Naive B cell (primary cell): ENCODE results near the gene ASTN2. TPM values are rescaled to one million over a fixed set of nuclear protein-coding genes. Genes with fewer than 3 reads are reported as not detected.

Source experiments
- ATAC-seq, 2 donors: fragments of 150-1000 bp; cut with Tn5 transposase; 2 replicates each; pipeline ENCODE4 v1.10.0; 2021; ENCODE audit warnings: low read depth in 2 of 2, mild to moderate bottlenecking in 2 of 2, moderate library complexity in 2 of 2
- DNase-seq: peaks from one replicate; pipeline ENCODE4 v3.0.0; 2022
- H3K27ac Mint-ChIP-seq, 6 donors: one replicate each; pipeline ENCODE4 v1.8.0; 2020 to 2022; ENCODE audit warnings: mild to moderate bottlenecking in 6 of 6, mixed read lengths in 6 of 6, moderate library complexity in 5 of 6, inconsistent platforms in 2 of 6
- H3K27me3 Mint-ChIP-seq, 3 donors: one replicate each; pipeline ENCODE4 v1.8.0; 2021 to 2022; ENCODE audit warnings: mixed read lengths in 3 of 3, mild to moderate bottlenecking in 1 of 3
- H3K36me3 Mint-ChIP-seq, 2 donors: one replicate each; pipeline ENCODE4 v1.8.0; 2020 to 2022; ENCODE audit warnings: mixed read lengths in 2 of 2, inconsistent platforms in 1 of 2, mild to moderate bottlenecking in 1 of 2
- H3K4me1 Mint-ChIP-seq, 3 donors: one replicate each; pipeline ENCODE4 v1.8.0; 2020 to 2022; ENCODE audit warnings: mixed read lengths in 3 of 3, inconsistent platforms in 1 of 3, mild to moderate bottlenecking in 1 of 3, moderate library complexity in 1 of 3
- H3K4me3 Mint-ChIP-seq, 8 donors: one replicate each; pipeline ENCODE4 v1.8.0; 2020 to 2022; ENCODE audit warnings: mild to moderate bottlenecking in 8 of 8, mixed read lengths in 8 of 8, moderate library complexity in 8 of 8, inconsistent platforms in 2 of 8
- H3K9me3 Mint-ChIP-seq, 7 donors: one replicate each; pipeline ENCODE4 v1.8.0; 2020 to 2022; ENCODE audit warnings: mixed read lengths in 7 of 7, mild to moderate bottlenecking in 5 of 7, inconsistent platforms in 2 of 7, moderate library complexity in 1 of 7
- polyA plus RNA-seq, 6 donors: library from polyadenylated mRNA; unstranded; fragments of 300-500 nt; fragmentation: Illumina TruSeq; gene quantifications; one replicate each; pipeline ENCODE4 v1.2.3, GENCODE V29; 2021; ENCODE audit warnings: low read depth in 6 of 6

Gene ASTN2
- polyA plus RNA-seq, 6 donors from 2014 or later, result 0.89 to 2.5 (median 1.5) TPM; not detected in 1

DNA sequence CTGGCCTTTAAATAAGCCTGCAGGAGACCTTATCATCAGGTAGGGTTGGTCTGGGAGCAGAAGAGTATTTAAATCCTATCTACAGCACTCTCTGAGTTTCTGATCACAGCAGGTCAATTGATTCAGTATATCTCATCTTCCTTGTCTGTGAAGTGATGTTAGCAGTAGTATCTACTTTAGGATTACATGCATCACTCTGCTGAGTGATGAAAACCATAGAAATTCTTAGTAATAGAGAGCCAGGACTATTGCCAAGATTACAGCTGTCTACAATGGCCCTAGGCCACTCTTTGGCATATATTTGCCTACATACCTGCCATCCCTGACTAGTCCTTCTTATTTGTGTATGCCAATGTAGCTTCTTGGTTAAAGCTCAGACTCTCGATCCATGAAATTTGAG, 183.8 kb downstream of the ASTN2 start:
- Mint-ChIP-seq H3K4me3 (no peak overlapping the region), H3K9me3 (peaks cover 0 to 6% (median 0%) of the 10 kb centered on the region in 7 donors), H3K27ac (no peak overlapping the region), H3K36me3 (no peaks in the 10 kb centered on the region), H3K4me1 (no peaks in the 10 kb centered on the region), H3K27me3 (peaks cover 0 to 4% (median 0%) of the 10 kb centered on the region in 3 donors)
- DNase-seq (no peak), ATAC-seq (no peak)

DNA sequence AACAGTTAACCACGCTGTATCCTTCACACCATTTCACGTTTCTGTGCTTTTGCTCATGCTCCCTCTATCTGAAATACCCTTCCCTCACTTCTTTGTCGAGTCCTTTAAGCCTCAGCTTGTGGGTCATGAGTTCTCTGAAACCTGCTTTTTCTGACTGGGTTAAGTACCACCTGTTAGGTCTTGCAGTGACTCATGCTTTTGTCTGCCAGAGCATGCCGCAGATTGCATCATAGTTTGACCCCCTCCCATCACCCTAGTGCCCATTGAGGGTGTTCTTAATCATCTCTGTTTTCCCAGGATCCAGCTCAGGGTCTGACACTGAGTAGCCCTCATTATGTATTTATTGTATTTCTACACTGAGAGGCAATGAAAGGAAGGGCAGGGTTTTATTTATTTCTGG, 190.2 kb downstream of the ASTN2 start:
- ATAC-seq (no peak), DNase-seq (no peak)
- H3K27ac Mint-ChIP-seq, result no peak overlapping the region
- no peaks in the 10 kb centered on the region for H3K36me3 Mint-ChIP-seq
- peaks cover 0 to 10% (median 2%) of the 10 kb centered on the region in 7 donors for H3K9me3 Mint-ChIP-seq
- no peaks in the 10 kb centered on the region for H3K4me1 Mint-ChIP-seq
- no peaks in the 10 kb centered on the region for H3K27me3 Mint-ChIP-seq
- no peak overlapping the region for H3K4me3 Mint-ChIP-seq

DNA sequence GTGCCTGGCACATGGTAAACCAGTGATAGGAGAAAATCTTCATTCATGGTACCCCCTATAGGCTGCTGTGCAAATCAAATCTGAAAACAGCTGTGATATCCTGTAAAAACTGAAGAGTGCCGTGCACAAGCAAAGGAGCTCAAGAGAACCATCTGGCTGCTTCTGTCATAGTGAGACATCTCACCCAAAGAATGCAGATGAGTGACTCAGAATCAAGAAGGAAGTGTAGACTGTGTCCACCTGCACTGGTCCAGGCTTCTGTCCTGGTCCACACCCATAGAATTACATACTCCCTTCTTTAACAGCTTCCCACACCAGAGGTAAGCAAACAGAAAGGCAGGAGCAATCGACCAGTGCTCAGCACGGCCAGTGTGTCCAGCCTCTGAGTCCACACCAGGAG, 195.9 kb downstream of the ASTN2 start:
- no peak for DNase-seq
- H3K27ac Mint-ChIP-seq, result no peak overlapping the region

DNA sequence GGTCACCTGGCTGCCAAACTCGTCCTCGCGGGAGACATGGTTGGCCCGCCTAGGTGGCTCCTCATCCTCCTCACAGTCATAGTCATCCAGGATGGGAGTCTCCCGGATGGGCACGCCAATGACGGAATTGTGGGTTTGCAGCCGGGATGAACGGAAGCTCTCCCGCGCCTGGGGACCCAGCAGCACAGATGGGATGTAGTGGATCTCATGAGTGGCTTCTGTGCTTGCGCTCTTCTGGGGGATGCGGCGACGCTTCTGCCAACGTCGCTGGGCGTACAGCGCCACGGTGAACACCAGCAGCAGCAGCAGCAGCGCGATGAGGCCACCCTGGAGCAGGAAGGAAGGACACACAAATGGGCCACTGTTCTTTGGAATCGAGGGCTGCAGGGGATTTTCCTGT, 200.4 kb downstream of the ASTN2 start:
- H3K9me3 Mint-ChIP-seq, result peaks cover 0 to 20% (median 5%) of the 10 kb centered on the region in 7 donors
- no peaks in the 10 kb centered on the region for H3K27me3 Mint-ChIP-seq
- no peak for ATAC-seq
- H3K27ac Mint-ChIP-seq, result no peak overlapping the region
- H3K4me3 Mint-ChIP-seq, result peak overlapping the region in 1 of 8 donors; percentile 20
- no peak for DNase-seq
- no peaks in the 10 kb centered on the region for H3K4me1 Mint-ChIP-seq
- H3K36me3 Mint-ChIP-seq, result no peaks in the 10 kb centered on the region

More for the DNA sequence above, 195.9 kb downstream of the ASTN2 start:
- ATAC-seq, result no peak
- H3K4me3 Mint-ChIP-seq, result no peak overlapping the region
- no peaks in the 10 kb centered on the region for H3K27me3 Mint-ChIP-seq
- H3K4me1 Mint-ChIP-seq, result no peaks in the 10 kb centered on the region
- H3K36me3 Mint-ChIP-seq, result no peaks in the 10 kb centered on the region
- peaks cover 0 to 19% (median 3%) of the 10 kb centered on the region in 7 donors for H3K9me3 Mint-ChIP-seq

DNA sequence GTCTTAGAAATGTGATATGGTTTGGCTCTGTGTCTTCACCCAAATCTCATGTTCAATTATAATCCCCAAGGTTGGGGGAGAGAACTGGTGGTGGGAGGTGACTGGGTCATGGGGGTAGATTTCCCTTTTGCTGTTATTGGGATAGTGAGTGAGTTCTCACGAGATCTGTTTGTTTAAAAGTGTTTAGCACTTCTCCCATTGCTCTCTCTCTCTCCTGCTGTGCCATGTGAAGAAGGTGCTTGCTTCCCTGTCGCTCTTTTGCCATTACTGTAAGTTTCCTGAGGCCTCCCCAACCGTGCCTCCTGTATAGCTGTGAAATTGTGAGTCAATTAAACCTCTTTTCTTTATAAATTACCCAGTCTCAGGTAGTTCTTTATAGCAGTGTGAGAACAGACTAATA, 203.6 kb downstream of the ASTN2 start:
- H3K27ac Mint-ChIP-seq, result no peak overlapping the region
- DNase-seq, result no peak
- no peaks in the 10 kb centered on the region for H3K4me1 Mint-ChIP-seq
- no peaks in the 10 kb centered on the region for H3K27me3 Mint-ChIP-seq
- H3K4me3 Mint-ChIP-seq, result no peak overlapping the region
- H3K36me3 Mint-ChIP-seq, result peaks cover 0 to 8% of the 10 kb centered on the region in 2 donors
- ATAC-seq, result no peak
- H3K9me3 Mint-ChIP-seq, result peaks cover 7 to 40% (median 12%) of the 10 kb centered on the region in 7 donors

DNA sequence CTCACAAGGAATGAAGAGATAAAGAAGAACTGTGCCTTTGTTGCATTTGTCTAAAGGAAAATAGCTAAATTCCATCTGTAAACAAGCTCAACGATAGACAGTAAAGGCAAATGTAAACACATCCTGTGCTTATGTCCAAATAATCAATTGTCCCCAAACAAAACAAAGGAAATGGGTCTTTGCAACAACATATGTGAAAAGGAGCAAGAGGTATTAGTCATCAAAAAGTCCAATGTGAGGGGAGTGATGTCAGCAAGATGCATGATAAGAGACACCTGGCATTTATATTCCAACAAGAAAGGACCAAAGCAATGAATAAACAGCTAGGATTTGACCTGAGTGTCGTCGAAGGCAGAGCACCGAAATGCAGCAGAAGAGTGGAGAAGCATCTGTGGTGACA, 209.1 kb downstream of the ASTN2 start:
- Mint-ChIP-seq H3K27me3 (peaks cover 0 to 4% (median 0%) of the 10 kb centered on the region in 3 donors), H3K36me3 (peaks cover 0 to 8% of the 10 kb centered on the region in 2 donors), H3K4me1 (no peaks in the 10 kb centered on the region), H3K9me3 (peaks cover 2 to 28% (median 12%) of the 10 kb centered on the region in 7 donors), H3K27ac (no peak overlapping the region), H3K4me3 (no peak overlapping the region)
- no peak for ATAC-seq
- no peak for DNase-seq

DNA sequence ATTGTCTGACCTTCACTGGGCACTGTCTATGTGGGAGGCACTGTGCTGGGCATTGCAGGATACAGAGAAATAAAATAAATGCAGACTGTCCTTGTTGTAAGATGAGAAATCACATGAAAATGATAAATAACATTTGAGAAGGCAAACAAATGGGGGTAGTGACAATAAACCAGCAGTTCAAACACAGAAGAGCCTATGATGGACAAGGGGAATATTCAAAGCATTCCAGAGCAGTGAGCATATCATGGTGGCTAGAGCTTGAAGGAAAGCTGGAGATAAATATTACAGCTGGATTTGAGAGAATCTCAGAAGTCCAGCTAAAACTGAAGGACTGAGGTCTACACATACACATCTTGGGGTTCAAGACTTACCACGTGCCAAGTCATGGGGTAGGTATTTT, 209.9 kb downstream of the ASTN2 start:
- H3K4me1 Mint-ChIP-seq, result no peaks in the 10 kb centered on the region
- H3K36me3 Mint-ChIP-seq, result peaks cover 0 to 8% of the 10 kb centered on the region in 2 donors
- H3K9me3 Mint-ChIP-seq, result peaks cover 2 to 25% (median 13%) of the 10 kb centered on the region in 7 donors
- ATAC-seq (no peak), DNase-seq (no peak)
- H3K27ac Mint-ChIP-seq, result no peak overlapping the region
- H3K27me3 Mint-ChIP-seq, result peaks cover 0 to 4% (median 0%) of the 10 kb centered on the region in 3 donors
- no peak overlapping the region for H3K4me3 Mint-ChIP-seq

DNA sequence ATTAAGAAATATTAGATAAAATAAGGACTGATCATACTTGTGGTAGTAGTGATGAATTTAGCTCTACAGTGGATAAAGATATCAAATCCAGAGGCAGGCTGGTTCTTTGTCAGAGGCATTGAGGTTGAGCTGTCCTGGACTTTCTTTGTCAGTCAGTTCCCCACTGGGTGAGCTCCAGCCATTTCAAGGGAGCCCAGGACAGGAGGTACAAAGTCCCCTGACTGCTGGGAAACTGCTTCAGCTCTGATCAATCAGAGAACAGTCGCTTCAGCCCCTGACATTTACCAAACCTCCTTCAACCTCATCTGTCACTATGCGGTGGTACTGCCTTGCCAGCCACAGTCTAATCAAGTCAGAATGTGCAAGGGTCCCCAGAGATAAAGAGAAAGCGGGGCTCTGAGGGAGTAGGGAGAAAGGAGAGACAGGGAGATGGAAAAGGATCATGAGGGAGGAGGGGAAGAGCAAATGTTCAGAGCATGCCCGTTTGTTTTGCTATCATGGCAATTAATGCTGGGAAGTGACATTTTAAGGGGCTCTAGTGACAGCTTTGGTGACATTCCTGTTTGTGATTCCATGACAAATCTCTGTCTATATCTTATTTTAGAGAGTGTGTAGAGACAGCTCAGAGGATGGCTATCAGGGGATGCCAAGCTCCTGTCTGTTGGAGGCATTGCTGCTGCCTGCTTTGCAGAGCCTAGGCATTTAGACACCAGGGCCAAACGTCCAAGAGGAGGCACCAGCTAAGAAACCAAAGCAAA, 223.2 kb downstream of the ASTN2 start:
- Mint-ChIP-seq H3K9me3 (peaks cover 1 to 30% (median 12%) of the 10 kb centered on the region in 7 donors), H3K27me3 (no peaks in the 10 kb centered on the region), H3K4me1 (no peaks in the 10 kb centered on the region), H3K27ac (no peak overlapping the region), H3K4me3 (no peak overlapping the region), H3K36me3 (peaks cover 0 to 4% of the 10 kb centered on the region in 2 donors)
- ATAC-seq, result no peak
- no peak for DNase-seq

DNA sequence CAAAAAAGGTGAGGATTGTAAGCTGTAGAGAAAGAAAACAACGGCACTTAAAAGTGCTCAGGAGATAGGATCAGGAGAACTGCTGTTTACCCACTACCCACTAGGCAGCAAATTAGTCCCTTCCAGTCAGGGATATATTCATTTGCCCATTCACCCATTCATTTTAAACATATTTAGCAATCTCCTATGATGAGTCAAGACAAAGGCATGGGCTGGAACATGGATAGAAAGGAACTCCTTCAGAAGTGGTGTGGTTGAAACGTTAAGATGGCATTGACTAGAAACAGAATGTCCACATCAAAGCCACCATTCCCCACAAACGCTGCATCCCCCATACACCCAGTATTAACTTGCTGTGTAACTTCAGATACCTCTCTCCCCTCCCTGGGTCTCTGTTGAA, 225.7 kb downstream of the ASTN2 start:
- H3K27me3 Mint-ChIP-seq, result no peaks in the 10 kb centered on the region
- H3K36me3 Mint-ChIP-seq, result peaks cover 0 to 4% of the 10 kb centered on the region in 2 donors
- peaks cover 0 to 14% (median 9%) of the 10 kb centered on the region in 7 donors for H3K9me3 Mint-ChIP-seq
- DNase-seq, result no peak
- no peak overlapping the region for H3K27ac Mint-ChIP-seq
- no peaks in the 10 kb centered on the region for H3K4me1 Mint-ChIP-seq
- ATAC-seq, result no peak
- H3K4me3 Mint-ChIP-seq, result no peak overlapping the region

DNA sequence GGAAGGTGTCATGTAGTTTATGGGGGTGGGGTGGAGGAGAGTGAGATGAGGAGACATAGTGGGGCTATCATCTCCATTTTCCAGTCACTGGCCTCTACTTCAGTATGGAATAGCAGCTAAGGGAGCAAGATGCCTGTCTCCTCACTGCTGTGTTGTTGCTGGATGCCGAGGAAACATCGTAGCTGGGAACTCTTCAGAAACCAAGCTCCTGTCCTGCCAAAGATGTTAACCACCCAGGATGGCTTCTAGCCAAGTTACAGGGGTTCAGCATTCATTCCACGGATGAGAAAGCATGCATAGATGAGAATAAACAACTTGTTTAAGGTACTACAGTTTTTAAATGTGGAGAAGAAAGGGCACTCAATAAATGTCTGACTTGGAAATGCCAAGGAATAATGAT, 226.5 kb downstream of the ASTN2 start:
- Mint-ChIP-seq H3K27ac (no peak overlapping the region), H3K36me3 (peaks cover 0 to 4% of the 10 kb centered on the region in 2 donors), H3K4me3 (no peak overlapping the region), H3K9me3 (peaks cover 0 to 14% (median 6%) of the 10 kb centered on the region in 7 donors), H3K27me3 (no peaks in the 10 kb centered on the region), H3K4me1 (no peaks in the 10 kb centered on the region)
- no peak for DNase-seq
- ATAC-seq, result no peak

DNA sequence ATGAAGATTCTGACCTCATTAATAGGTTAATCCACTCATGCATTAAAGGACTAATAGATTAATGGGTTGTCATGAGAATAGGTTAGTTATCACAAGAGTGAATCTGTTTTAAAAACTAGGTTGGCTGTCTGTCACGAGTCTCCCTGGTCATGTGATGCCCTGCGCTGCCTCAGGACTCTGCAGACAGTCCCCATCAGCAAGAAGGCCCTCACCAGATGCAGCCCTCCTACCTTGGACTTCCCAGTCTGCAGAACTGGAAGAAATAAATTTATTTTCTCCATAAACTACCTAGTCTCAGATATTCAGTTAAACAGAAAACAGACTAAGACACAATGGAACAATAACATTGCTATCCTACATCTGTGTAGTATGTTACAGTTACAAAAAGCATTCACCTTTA, 227.4 kb downstream of the ASTN2 start:
- no peak for ATAC-seq
- no peak for DNase-seq
- Mint-ChIP-seq H3K27me3 (no peaks in the 10 kb centered on the region), H3K4me1 (no peaks in the 10 kb centered on the region), H3K27ac (no peak overlapping the region), H3K9me3 (peaks cover 0 to 10% (median 3%) of the 10 kb centered on the region in 7 donors), H3K4me3 (no peak overlapping the region), H3K36me3 (no peaks in the 10 kb centered on the region)

DNA sequence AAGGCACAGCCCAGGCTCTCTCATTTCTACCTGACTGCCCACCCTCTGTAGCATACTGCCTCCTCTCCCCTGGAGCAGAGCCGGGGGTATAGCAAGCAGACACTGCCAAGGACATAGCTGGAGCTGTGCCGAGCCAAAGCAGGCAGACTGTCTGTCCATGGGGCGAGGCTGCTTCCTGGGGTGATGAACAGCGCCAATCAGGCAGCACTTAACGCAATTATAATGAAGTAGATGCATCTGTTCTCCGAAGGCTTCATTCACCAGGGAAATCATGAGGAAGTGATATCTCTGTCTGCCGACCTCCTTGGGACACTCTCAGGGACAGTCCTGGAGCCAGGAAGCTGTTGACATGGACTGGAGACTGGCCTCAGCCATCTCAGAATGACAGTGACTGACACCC, 230.7 kb downstream of the ASTN2 start:
- Mint-ChIP-seq H3K36me3 (no peaks in the 10 kb centered on the region), H3K4me1 (no peaks in the 10 kb centered on the region), H3K4me3 (no peak overlapping the region), H3K9me3 (peaks cover 3 to 18% (median 14%) of the 10 kb centered on the region in 7 donors), H3K27ac (no peak overlapping the region), H3K27me3 (no peaks in the 10 kb centered on the region)
- DNase-seq (no peak), ATAC-seq (no peak)

DNA sequence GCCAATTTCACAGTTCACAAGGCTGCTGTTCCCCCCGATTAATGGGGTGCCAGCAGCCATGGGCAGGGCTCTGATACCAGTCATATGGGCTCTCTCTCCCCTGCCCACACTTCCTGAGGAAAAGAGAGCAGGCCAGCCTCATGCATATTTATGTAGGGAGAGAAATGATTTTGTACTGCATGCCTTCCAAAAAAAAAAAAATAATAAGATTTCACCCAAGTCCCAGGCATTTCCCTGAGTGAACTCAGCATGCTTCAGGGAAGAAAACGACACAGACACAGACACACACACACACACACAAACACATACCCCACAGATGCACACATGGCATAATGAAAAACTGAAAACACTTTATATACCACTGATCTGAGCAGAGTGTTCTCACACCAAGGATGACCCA, 232.8 kb downstream of the ASTN2 start:
- Mint-ChIP-seq H3K4me1 (no peaks in the 10 kb centered on the region), H3K27ac (no peak overlapping the region), H3K27me3 (no peaks in the 10 kb centered on the region), H3K36me3 (no peaks in the 10 kb centered on the region), H3K4me3 (no peak overlapping the region), H3K9me3 (peaks cover 3 to 14% (median 13%) of the 10 kb centered on the region in 7 donors)
- DNase-seq (no peak), ATAC-seq (no peak)

DNA sequence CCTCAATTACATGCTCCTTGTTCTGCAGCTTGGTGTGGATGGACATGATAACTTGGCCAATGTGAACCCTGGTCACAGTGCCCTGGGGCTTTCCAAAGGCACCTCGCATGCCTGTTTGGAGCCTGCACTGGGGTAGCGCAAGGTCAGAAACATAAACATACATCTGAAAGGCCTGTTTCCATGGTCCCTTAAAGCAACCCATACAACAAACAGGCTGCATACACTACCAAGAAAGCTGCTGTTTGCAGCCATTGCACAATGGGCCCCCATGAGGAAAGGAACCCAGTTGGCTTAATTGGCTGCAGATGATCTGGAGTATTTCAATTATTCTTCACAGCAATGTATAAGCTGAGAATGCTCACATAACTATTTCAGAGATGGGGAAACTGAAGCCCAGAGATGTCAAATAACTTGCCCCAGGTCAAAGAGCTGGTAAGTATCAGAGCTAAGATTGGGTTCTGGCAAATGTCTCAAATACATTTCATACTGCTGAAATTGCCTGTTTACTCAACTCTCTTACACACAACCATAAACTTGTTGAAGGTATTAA, 233.9 kb downstream of the ASTN2 start:
- no peak overlapping the region for H3K4me3 Mint-ChIP-seq
- no peaks in the 10 kb centered on the region for H3K4me1 Mint-ChIP-seq
- H3K27me3 Mint-ChIP-seq, result no peaks in the 10 kb centered on the region
- DNase-seq, result no peak
- ATAC-seq, result no peak
- H3K27ac Mint-ChIP-seq, result no peak overlapping the region
- H3K9me3 Mint-ChIP-seq, result peaks cover 3 to 14% (median 13%) of the 10 kb centered on the region in 7 donors
- H3K36me3 Mint-ChIP-seq, result no peaks in the 10 kb centered on the region
